Type B pancreatic cell (in vitro differentiated cells): Measurements from ENCODE around the gene IFRD1. TPM values are rescaled to one million over a fixed set of nuclear protein-coding genes. Genes with fewer than 3 reads are reported as not detected.

Source experiments
- DNase-seq: peaks from one replicate; pipeline ENCODE4 v3.0.0; 2021; ENCODE audit warnings: mixed read lengths; ENCODE audit not compliant: unreplicated experiment; ENCODE audit errors: extremely low spot score
- H3K27ac Mint-ChIP-seq: 2 replicates; pipeline ENCODE4 v1.8.0; 2021; ENCODE audit warnings: mild to moderate bottlenecking, mixed read lengths
- H3K27me3 Mint-ChIP-seq: 2 replicates; pipeline ENCODE4 v1.8.0; 2021; ENCODE audit warnings: mixed read lengths
- H3K36me3 Mint-ChIP-seq: 2 replicates; pipeline ENCODE4 v1.8.0; 2021; ENCODE audit warnings: mixed read lengths
- H3K4me1 Mint-ChIP-seq: one replicate; pipeline ENCODE4 v1.8.0; 2021; ENCODE audit warnings: mixed read lengths; ENCODE audit not compliant: unreplicated experiment
- H3K4me3 Mint-ChIP-seq: 2 replicates; pipeline ENCODE4 v1.8.0; 2021; ENCODE audit warnings: mild to moderate bottlenecking, mixed read lengths
- H3K9me3 Mint-ChIP-seq: 2 replicates; pipeline ENCODE4 v1.8.0; 2021; ENCODE audit warnings: mixed read lengths
- long read RNA-seq: library from polyadenylated mRNA; unstranded; transcript quantifications from one replicate; pipeline ENCODE4 v2.0.0, GENCODE V29; 2020
- total RNA-seq: library from RNA; stranded (reverse); gene quantifications from 2 replicates; pipeline ENCODE4 v1.2.1, GENCODE V29; 2021; ENCODE audit warnings: low replicate concordance
- TF ChIP-seq, protein P1 (sequence below): fragments of 200-600 bp; sonication (generic); conservative IDR thresholded peaks from 2 replicates; pipeline ENCODE4 v1.5.0; 2021; ENCODE audit warnings: antibody characterized with exemption, mild to moderate bottlenecking

IFRD1 gene, protein sequence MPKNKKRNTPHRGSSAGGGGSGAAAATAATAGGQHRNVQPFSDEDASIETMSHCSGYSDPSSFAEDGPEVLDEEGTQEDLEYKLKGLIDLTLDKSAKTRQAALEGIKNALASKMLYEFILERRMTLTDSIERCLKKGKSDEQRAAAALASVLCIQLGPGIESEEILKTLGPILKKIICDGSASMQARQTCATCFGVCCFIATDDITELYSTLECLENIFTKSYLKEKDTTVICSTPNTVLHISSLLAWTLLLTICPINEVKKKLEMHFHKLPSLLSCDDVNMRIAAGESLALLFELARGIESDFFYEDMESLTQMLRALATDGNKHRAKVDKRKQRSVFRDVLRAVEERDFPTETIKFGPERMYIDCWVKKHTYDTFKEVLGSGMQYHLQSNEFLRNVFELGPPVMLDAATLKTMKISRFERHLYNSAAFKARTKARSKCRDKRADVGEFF
- total RNA-seq: 78.4 and 93.1 TPM in 2 replicates
- long read RNA-seq, transcript IFRD1-202 (12 exons, 2,290 nt): major isoform, 286 of 383 reads
- long read RNA-seq, transcript IFRD1-201 (13 exons, 1,834 nt): minor isoform, 5 of 383 reads
- long read RNA-seq, transcript IFRD1-205 (4 exons, 1,938 nt): minor isoform, 12 of 383 reads
- long read RNA-seq, partial matches to known transcripts: 24 of 383 reads
- long read RNA-seq, other reads (novel, unspliced or antisense): 51 of 383 reads

DNA sequence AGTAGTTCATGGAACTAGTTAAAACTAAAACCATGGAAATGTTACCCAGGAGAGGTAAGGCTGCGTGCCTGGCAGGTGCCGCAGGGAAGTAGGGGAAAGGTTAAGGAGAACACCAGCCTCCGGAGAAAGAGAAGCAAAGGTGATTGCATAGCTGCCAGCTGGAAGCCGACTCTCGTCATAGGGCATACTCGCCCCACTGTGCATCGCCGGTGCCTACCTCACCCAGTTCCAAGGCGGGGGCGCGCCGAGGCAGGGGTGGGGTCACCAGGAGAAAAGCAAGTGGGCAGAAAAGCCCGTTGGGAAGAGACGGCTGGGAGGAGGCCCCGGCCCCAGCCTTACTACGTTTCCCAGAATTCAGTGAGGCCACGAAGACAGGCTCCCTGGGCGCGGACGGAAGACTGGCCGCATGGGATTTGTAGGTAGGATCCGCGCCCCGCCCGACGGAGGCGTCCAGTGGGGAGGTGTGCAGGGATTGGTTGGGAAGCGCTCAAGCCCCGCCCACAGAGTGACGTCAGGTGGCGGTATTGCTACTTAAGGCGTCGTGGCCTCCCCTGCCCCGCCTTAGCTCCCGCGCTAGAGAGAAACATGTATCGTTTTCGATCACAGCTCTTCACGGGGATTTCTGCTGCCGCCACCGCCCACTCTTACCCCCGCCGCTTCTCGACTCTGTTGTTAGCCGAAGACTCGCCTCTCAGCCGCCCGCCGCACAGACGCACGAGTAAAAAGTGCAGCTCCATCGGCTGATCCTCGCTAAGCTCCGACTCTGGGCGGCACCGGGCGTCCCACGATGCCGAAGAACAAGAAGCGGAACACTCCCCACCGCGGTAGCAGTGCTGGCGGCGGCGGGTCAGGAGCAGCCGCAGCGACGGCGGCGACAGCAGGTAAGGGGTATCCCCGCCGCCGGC, at the start of gene IFRD1:
Gene IFRD1, plus strand, starts transcription at position 559 of the 905 bp plus-strand sequence. Its CDS starts 229 bp downstream, at position 788.
- H3K27ac Mint-ChIP-seq: peak within 1 kb of the TSS; percentile 100
- peaks cover 2% of the 10 kb centered on the region for H3K27me3 Mint-ChIP-seq

DNA sequence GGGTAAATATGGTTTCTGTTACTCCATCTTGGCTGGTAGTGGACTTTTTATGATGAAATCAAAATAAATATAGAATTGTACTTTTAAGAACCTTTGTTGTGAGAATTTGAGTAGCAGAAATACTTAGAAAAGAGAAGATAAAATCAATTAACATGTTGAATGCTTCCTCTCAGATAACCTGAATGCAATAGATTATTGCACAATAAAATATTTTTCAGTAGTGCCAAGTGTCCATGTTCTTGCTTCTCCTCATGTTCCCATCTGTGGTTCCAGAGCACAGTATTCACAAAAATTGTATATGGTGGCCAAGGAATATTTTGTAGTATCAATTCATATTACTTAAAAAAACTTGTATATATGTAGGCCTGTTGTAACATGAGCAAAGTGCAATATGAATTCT, 45.9 kb upstream of the IFRD1 start:
- no peaks in the 10 kb centered on the region for H3K4me1 Mint-ChIP-seq
- no peaks in the 10 kb centered on the region for H3K9me3 Mint-ChIP-seq
- H3K4me3 Mint-ChIP-seq: no peak overlapping the region
- DNase-seq: no peak
- TF ChIP-seq, protein P1, sequence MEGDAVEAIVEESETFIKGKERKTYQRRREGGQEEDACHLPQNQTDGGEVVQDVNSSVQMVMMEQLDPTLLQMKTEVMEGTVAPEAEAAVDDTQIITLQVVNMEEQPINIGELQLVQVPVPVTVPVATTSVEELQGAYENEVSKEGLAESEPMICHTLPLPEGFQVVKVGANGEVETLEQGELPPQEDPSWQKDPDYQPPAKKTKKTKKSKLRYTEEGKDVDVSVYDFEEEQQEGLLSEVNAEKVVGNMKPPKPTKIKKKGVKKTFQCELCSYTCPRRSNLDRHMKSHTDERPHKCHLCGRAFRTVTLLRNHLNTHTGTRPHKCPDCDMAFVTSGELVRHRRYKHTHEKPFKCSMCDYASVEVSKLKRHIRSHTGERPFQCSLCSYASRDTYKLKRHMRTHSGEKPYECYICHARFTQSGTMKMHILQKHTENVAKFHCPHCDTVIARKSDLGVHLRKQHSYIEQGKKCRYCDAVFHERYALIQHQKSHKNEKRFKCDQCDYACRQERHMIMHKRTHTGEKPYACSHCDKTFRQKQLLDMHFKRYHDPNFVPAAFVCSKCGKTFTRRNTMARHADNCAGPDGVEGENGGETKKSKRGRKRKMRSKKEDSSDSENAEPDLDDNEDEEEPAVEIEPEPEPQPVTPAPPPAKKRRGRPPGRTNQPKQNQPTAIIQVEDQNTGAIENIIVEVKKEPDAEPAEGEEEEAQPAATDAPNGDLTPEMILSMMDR: no peak
- peaks cover 4% of the 10 kb centered on the region for H3K27me3 Mint-ChIP-seq
- H3K27ac Mint-ChIP-seq: no peak overlapping the region
- H3K36me3 Mint-ChIP-seq: no peaks in the 10 kb centered on the region

More for the DNA sequence above, at the start of gene IFRD1:
- Mint-ChIP-seq H3K4me3 (peak within 1 kb of the TSS; percentile 99), H3K4me1 (peaks cover 18% of the 10 kb centered on the region), H3K36me3 (peaks cover 4% of the 10 kb centered on the region), H3K9me3 (no peaks in the 10 kb centered on the region)
- peak; percentile 99 for DNase-seq
- TF ChIP-seq, protein P1: no peak

DNA sequence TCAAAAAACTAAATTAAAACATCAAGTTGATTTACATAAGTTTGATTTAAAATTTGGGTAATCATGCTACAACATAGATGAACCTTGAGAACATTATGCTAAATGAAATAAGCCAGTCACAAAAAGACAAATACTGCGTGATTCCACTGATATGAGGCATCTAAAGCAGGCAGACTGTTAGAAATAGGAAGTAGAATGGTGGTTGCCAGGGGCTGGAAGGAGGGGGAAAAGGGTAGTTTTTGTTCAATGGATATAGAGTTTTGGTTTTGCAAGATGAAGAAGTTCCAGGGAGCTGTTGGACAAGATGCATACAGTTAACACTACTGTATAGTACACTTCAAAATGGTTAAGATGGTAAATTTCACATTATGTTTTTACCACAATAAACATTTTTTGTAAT, 45.0 kb upstream of the IFRD1 start:
- Mint-ChIP-seq H3K9me3 (no peaks in the 10 kb centered on the region), H3K27me3 (peaks cover 6% of the 10 kb centered on the region), H3K4me1 (no peaks in the 10 kb centered on the region), H3K4me3 (no peak overlapping the region), H3K36me3 (no peaks in the 10 kb centered on the region), H3K27ac (no peak overlapping the region)
- TF ChIP-seq, protein P1: no peak
- DNase-seq: no peak

DNA sequence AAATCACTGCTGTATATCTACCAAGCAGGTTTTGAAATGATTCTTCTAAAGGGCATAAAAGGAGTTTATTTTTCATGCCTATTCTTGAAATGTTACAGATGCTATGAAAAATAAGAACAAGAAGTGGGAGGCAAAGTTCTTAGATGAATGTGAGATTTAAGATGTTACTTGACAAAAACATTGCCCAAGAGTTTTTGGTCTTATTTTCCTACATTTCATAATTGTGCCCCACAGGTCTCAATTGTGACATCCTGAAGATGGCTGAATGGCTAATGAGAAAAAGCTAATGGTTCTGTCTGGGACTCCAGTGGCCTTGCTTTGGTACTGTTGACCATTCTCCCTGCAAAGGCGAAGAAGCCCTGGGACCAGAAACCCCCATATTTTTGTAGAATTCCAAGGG, 43.0 kb upstream of the IFRD1 start:
- peaks cover 6% of the 10 kb centered on the region for H3K27me3 Mint-ChIP-seq
- TF ChIP-seq, protein P1: no peak
- H3K4me3 Mint-ChIP-seq: no peak overlapping the region
- DNase-seq: no peak
- H3K4me1 Mint-ChIP-seq: no peaks in the 10 kb centered on the region
- H3K36me3 Mint-ChIP-seq: no peaks in the 10 kb centered on the region
- H3K9me3 Mint-ChIP-seq: no peaks in the 10 kb centered on the region
- no peak overlapping the region for H3K27ac Mint-ChIP-seq

DNA sequence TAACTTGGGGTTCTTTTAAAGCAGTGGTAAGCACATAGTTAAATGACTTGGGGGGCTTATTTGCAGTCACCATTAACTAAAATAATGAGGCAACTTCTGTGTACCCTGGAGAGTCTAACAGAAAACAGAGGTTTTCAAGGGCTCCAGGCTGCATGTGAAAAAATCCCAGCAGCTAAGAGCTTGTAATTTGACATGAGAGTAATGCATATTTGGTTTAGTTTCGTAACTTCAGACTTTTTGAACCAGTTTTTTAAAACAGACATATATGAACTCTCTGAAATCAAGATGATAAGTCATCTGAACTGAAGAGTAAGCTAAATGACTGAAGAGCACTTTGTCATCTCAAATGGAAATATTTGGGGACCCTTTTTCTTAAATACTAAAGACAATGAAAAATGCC, 40.2 kb upstream of the IFRD1 start:
- no peak for DNase-seq
- Mint-ChIP-seq H3K4me1 (peaks cover 4% of the 10 kb centered on the region), H3K4me3 (no peak overlapping the region), H3K27ac (no peak overlapping the region), H3K27me3 (peaks cover 6% of the 10 kb centered on the region), H3K36me3 (no peaks in the 10 kb centered on the region), H3K9me3 (no peaks in the 10 kb centered on the region)
- TF ChIP-seq, protein P1: no peak
